GM10266 (cell line): ENCODE data around the gene GPR37L1.
"Not testable (repeated sequence)": the region's sequence is repeated elsewhere in the genome, so short reads cannot be mapped to it uniquely, and the experiment has no call there.

Experiments
- DNase-seq: peaks from one replicate; pipeline ENCODE4 v3.0.0; 2012; ENCODE audit errors: extremely low spot score
- CTCF ChIP-seq: IDR thresholded peaks from 2 replicates; pipeline ENCODE4 v1.5.1; 2012; ENCODE audit warnings: mild to moderate bottlenecking, low read depth; ENCODE audit not compliant: control insufficient read depth, insufficient read depth; ENCODE audit errors: missing control alignments

Gene GPR37L1

DNA sequence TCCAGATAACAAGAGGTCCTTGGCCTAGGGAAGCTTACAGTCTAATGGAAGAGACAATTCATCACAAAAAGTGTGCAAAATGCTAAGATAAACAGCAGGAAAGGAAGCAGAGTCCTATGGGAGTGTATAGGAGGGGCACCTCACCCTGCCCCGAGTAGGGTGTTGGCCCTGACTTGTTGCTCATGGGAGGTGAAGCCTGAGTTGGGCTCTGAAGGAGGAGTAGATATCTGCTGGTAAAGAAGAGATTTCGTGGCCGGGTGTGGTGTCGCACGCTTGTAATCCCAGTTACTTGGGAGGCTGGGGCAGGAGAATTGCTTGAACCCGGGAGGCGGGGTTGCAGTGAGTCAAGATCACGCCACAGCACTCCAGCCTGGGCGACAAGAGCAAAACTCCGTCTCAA, 18.6 kb upstream of the GPR37L1 start:
- no peak for TF ChIP-seq CTCF
- DNase-seq: no peak

DNA sequence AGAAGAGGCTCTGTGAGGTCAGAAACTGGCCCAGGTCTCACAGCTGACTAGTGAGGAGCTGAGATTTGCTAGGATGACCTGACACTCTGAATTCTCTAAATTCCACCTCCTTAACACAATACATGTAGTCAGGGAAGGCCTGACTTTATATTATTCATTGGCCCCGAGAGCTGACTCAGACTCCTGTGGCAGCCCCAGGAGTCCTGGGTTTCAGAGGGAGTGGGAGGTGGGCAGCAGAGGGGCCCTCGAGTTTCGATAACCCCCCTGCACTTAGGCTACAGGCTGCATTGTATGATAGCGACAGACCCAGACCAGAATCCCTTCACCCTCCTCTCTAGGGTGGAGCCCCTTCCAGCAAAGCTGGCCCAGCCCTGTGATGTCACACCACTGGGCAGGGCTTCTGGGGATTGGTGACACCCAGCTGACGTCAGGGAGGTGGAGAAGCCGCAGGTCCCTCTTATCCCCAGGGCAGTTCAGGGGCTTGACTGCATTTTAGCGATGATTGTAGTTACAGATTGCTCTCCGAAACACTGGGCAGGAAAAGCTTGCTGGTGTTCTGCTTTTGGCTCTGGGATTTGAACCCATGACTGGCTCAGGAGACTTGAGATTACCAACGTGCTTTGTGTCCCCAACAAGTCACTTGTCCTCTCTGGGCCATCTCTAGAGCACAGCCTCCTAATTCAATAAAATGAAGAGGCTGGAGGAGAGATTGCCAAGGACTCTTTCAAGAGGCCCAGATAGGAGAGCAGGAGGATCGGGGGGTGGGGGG, 17.0 kb upstream of the GPR37L1 start:
- no peak for TF ChIP-seq CTCF
- no peak for DNase-seq

- TF ChIP-seq CTCF: no peak
- DNase-seq: no peak
Measured at GRCh38 chr1:202106340-202107254, 16.1 kb upstream of the GPR37L1 start.

DNA sequence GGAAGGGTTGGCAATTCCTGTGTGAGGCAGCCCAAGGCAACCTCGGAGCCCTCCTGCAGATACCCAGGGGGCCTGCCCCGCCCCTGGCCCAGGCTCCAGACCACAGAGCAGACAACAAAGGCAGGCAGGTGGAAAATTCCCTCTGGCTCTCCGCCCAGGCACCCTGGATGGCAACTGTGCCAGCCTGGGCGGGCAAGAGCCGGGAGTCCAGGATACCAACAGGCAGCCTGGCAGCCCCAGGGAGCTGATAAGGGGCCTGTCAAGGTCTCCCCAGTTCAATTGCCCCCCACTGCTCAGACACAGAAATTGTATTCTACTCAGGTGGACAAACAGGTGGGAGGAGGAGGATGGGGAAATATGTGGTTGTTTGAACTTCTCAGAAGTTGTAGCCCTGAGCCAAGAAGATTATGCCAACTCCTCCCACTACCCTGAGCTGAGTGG, 15.4 kb upstream of the GPR37L1 start:
- no peak for TF ChIP-seq CTCF
- no peak for DNase-seq

DNA sequence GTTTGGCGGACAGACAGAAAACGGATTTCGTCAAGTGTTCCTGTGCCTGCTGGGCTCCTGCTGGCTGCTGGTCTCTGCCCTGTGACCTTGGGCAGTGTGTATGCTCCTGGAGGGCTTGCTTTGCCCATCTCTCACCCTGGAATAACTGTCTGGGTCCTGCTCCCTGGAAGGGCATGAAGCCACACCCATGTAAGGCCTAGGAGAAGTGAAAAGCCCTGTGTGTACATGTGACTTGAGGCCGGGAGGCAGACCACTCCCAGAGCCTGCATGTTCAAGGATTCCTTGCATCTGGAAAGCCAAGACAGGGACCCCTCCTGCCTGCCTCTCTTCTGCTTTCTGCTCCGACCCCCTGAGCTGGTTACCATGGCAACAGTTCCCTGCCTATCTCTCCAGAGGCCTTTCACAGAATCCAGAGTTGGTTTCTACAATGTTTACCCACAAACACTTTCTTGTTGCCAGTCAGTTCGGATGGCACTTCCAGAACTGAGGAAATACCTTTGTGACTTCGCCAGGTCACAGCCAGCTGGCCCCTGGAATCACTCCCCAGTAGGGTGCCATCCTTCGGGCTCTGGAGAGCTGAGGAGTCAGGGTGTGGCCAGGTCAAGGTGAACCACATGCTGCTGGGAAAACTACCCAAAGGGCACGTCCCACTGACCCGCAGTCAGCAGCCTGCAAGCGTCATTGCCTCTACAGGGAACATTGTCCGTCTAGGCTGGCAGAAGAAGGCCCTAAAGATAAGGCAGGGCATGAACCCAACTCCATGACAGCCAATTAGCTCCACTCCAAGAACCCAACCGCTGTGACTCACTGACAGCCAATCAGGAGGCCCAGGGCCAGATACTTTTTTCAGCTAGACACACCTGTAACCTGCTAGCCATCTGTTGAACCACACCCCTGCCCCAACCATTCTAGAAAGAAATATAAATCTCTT, 14.7 kb upstream of the GPR37L1 start:
- DNase-seq: no peak
- no peak for TF ChIP-seq CTCF

- no peak for TF ChIP-seq CTCF
- DNase-seq: no peak
Measured at GRCh38 chr1:202110977-202111376, 11.7 kb upstream of the GPR37L1 start.

DNA sequence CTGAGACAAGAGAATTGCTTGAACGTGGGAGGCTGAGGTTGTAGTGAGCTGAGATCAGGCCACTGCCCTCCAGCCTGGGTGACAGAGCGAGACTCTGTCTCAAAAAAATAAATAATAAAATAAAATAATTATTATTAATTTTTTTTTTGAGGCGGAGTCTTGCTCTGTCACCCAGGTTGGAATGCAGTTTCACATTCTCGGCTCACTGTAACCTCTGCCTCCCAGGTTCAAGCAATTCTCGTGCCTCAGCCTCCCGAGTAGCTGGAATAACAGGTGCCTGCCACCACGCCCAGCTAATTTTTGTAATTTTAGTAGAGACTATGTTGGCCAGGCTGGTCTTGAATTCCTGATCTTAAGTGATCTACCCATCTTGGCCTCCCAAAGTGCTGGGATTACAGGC, 11.1 kb upstream of the GPR37L1 start:
- DNase-seq: not testable (repeated sequence)
